ENCODE measurements around the gene EEPD1. TPM values are rescaled to one million over a fixed set of nuclear protein-coding genes. Genes with fewer than 3 reads are reported as not detected.

The EEPD1 gene
- total RNA-seq, 1 experiment from 2014 or later = 5.0 TPM

- no peaks in the 10 kb centered on the region for H4K20me1 ChIP-seq (ENCODE audit: control insufficient read depth, insufficient read depth, insufficient read length)
- H3K4me1 ChIP-seq (ENCODE audit: insufficient read depth, low read length) = peaks cover 31% of the 10 kb centered on the region
- H3K27ac Mint-ChIP-seq = peak overlapping the region; percentile 61 to 96 (median 92)
- no peak overlapping the region for H3K4ac ChIP-seq (ENCODE audit: low read depth, low read length)
- TF ChIP-seq CTCF (conservative IDR thresholded peaks at IDR 0.05) = no peak
- no peak overlapping the region for H2BK120ac ChIP-seq (ENCODE audit: low read depth, low read length, poor library complexity, severe bottlenecking)
- peak overlapping the region; percentile 10 for H2BK12ac ChIP-seq (ENCODE audit: insufficient read length, low read depth, low read length)
- no peak overlapping the region for H3K56ac ChIP-seq (ENCODE audit: insufficient read length, low read depth, low read length)
- no peak overlapping the region for H4K91ac ChIP-seq (ENCODE audit: insufficient read length, low read depth, low read length)
- H3K23ac ChIP-seq (ENCODE audit: insufficient read length, low read depth, low read length) = no peak overlapping the region
- H2AFZ ChIP-seq (ENCODE audit: low read length) = no peak overlapping the region
- no peak overlapping the region for H3T11ph ChIP-seq (ENCODE audit: low read length)
- H2BK20ac ChIP-seq (ENCODE audit: low read depth, low read length, poor library complexity, severe bottlenecking) = no peak overlapping the region
- H3K9me3 ChIP-seq (ENCODE audit: control insufficient read depth, low read depth, low read length) = no peaks in the 10 kb centered on the region
- H2BK15ac ChIP-seq (ENCODE audit: low read depth, low read length) = no peak overlapping the region
- H3K9me3 Mint-ChIP-seq = no peaks in the 10 kb centered on the region; a peak in 1 of 5 replicates
- no peak overlapping the region for H2BK5ac ChIP-seq (ENCODE audit: insufficient read length, low read length)
- H3K79me1 ChIP-seq (ENCODE audit: insufficient read depth, low read depth, low read length, poor library complexity, severe bottlenecking) = no peaks in the 10 kb centered on the region
- no CpG with 5 or more reads among the region's 9 CpGs for WGBS (ENCODE audit: extremely low coverage, insufficient read length, low lambda C conversion rate)
- H3K18ac ChIP-seq (ENCODE audit: insufficient read length, low read depth, low read length) = no peak overlapping the region
- H3K79me2 ChIP-seq (ENCODE audit: insufficient read depth, low read length) = no peaks in the 10 kb centered on the region
- no peak overlapping the region for H4K5ac ChIP-seq (ENCODE audit: insufficient read length, low read depth, low read length)
- no peak overlapping the region for H2AK5ac ChIP-seq (ENCODE audit: insufficient read length, low read length)
- H3K4me2 ChIP-seq (ENCODE audit: insufficient read depth, insufficient read length, low read length) = no peak overlapping the region
- H3K9ac ChIP-seq (ENCODE audit: extremely low read depth, insufficient read length, low read length) = no peak overlapping the region
- no peaks in the 10 kb centered on the region; a peak in 1 of 7 replicates for H3K36me3 Mint-ChIP-seq (ENCODE audit: insufficient read depth in 1 of 3, low read depth in 3 of 3)
- H3K27me3 ChIP-seq (ENCODE audit: insufficient read depth, low read length) = no peaks in the 10 kb centered on the region
- H3K4me3 Mint-ChIP-seq = peak overlapping the region in 1 of 2 experiments; percentile 36; a peak in 4 of 5 replicates
- peaks cover 90% of the 10 kb centered on the region in 2 experiments for H3K4me1 Mint-ChIP-seq
- H3K27ac ChIP-seq (ENCODE audit: insufficient read length, low read depth, low read length) = no peak overlapping the region
- no peak overlapping the region for H3K14ac ChIP-seq (ENCODE audit: insufficient read depth, low read length)
- no peak overlapping the region for H4K8ac ChIP-seq (replicated peaks; ENCODE audit: insufficient read length, low read depth, low read length)
- DNase-seq = no peak
- no peaks in the 10 kb centered on the region for H3K23me2 ChIP-seq (ENCODE audit: insufficient read length, low read depth, low read length, poor library complexity, severe bottlenecking)
- H3K27me3 Mint-ChIP-seq (ENCODE audit: low read depth) = peaks cover 4% of the 10 kb centered on the region
These were observed 126.9 kb downstream of the EEPD1 start for GRCh38 chr7:36279926-36280315.

All from H9 (cell line).